HL-60 (cell line): Measurements from ENCODE around the gene MIA3.

Experiments
- GABPA ChIP-seq: IDR thresholded peaks from 2 replicates; pipeline ENCODE4 v1.6.1; 2012; ENCODE audit warnings: low read depth
- TF ChIP-seq, protein P1 (sequence below): IDR thresholded peaks from one replicate; pipeline ENCODE4 v1.5.1; 2011; ENCODE audit warnings: low read length, control low read depth, inconsistent platforms; ENCODE audit not compliant: insufficient read depth

DNA sequence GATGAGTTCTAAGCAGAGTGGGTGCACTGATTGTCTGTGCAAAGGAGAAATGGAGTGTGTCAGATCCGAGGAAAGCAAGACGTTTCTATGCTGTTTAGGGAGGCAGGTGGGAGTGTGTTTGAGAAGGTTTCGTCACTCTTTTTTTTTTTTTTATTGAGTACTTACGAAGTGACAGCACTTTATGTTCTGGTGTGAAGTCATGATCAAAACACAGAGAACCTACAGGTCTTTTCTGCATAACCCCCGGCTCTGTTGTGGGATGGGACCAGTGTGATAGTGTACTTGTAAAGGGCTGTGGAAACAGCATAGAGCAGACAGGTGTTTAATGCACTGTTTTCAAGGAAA is 26.7 kb downstream of the MIA3 start:
- TF ChIP-seq, protein P1, sequence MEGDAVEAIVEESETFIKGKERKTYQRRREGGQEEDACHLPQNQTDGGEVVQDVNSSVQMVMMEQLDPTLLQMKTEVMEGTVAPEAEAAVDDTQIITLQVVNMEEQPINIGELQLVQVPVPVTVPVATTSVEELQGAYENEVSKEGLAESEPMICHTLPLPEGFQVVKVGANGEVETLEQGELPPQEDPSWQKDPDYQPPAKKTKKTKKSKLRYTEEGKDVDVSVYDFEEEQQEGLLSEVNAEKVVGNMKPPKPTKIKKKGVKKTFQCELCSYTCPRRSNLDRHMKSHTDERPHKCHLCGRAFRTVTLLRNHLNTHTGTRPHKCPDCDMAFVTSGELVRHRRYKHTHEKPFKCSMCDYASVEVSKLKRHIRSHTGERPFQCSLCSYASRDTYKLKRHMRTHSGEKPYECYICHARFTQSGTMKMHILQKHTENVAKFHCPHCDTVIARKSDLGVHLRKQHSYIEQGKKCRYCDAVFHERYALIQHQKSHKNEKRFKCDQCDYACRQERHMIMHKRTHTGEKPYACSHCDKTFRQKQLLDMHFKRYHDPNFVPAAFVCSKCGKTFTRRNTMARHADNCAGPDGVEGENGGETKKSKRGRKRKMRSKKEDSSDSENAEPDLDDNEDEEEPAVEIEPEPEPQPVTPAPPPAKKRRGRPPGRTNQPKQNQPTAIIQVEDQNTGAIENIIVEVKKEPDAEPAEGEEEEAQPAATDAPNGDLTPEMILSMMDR: no peak
- TF ChIP-seq GABPA: no peak
